LHCN-M2 (cell line): Measurements from ENCODE around the gene CLSTN1. TPM values are rescaled to one million over a fixed set of nuclear protein-coding genes. Genes with fewer than 3 reads are reported as not detected.

Source experiments
- DNase-seq: peaks from one replicate; pipeline ENCODE4 v3.0.0-alpha.2; 2012; ENCODE audit warnings: low read depth
- total RNA-seq: library from RNA; depleted of rRNA; stranded (reverse); fragments of >200 nt; gene quantifications from 2 replicates; pipeline ENCODE4 v1.2.3, GENCODE V29; 2014; rRNA removed

CLSTN1 gene
- total RNA-seq, 1 experiment from 2014 or later: 32.3 TPM

DNA sequence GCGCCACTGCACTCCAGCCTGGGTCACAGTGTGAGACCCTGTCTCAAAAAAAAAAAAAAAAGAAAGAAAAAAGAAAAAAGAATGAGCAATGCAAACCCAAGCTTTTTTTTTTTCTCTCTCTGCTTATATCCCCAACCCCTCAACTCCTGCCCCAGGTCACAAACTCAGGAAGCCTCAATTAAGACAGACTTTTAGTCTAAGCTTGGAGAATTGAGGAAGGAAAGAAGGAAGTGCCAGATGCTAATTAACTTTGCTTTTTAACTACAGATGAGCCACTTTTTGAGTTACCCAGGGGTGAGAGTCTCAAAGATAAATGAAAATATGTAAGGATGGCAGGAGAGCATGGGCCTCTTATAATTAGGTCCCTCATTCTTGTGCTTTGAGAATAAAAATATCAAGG lies 139.0 kb downstream of the CLSTN1 start:
- no peak for DNase-seq

DNA sequence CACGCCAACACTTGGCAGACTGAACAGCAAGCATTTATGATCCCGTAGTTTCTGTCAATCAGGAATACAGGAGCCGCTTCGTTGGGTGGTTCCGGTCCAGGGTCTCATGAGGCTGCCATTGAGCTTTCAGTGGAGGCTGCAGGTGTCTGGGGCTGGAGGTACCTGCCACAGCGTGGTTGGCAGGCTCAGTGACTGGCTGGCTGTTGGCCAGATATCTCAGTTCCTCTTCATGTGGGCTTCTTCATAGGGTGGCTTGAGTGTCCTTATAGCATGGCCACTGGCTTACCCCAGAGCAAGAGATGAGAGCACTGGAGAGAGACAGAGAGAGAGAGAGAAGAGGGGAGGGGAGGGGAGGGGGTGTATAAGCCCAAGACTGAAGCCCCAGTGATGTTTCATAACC lies 142.9 kb downstream of the CLSTN1 start:
- DNase-seq: no peak

DNA sequence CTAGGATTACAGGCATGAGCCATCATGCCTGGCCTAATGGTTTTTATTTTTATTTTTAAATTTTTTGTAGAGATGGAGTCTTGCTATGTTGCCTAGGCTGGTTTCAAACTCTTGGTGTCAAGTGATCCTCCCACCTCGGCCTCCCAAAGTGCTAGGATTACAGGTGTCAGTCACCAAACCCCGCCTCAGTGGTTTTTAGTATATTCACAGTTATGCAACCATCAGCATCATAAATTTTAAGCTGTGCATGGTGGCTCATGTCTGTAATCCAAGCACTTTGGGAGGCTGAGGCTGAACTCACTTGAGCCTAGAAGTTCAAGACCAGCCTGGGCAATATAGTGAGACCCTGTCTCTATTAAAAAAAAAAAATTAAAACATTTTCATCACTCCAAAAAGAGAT lies 143.7 kb downstream of the CLSTN1 start:
- no peak for DNase-seq

Other genes starting within 250 kb of the CLSTN1 start
- 14.2 and 14.7 TPM in 2 replicates for gene TMEM201, start 235.1 kb downstream of the CLSTN1 start, total RNA-seq
- gene PIK3CD, start 172.2 kb downstream of the CLSTN1 start, total RNA-seq: 18.8 and 20.6 TPM in 2 replicates
- 18.0 and 23.3 TPM in 2 replicates for gene CTNNBIP1, start 86.3 kb upstream of the CLSTN1 start, total RNA-seq
- 32.8 and 36.8 TPM in 2 replicates for gene LZIC, start 119.4 kb upstream of the CLSTN1 start, total RNA-seq
- 9.0 and 11.0 TPM in 2 replicates for gene NMNAT1, start 119.5 kb upstream of the CLSTN1 start, total RNA-seq
- not detected in 2 replicates for gene RBP7, start 173.3 kb upstream of the CLSTN1 start, total RNA-seq
- 24.7 and 27.6 TPM in 2 replicates for gene UBE4B, start 209.0 kb upstream of the CLSTN1 start, total RNA-seq